CD4-positive, alpha-beta T cell treated with Interleukin-2 at 100 ng/mL for 4 hours (primary cell): Measurements from ENCODE around the gene KCNN1.
"Not testable (repeated sequence)": the region's sequence is repeated elsewhere in the genome, so short reads cannot be mapped to it uniquely, and the experiment has no call there.

ENCODE experiments used
- DNase-seq: peaks from one replicate; pipeline ENCODE4 v3.0.0-alpha.2; 2020; ENCODE audit warnings: low spot score

The KCNN1 gene

DNA sequence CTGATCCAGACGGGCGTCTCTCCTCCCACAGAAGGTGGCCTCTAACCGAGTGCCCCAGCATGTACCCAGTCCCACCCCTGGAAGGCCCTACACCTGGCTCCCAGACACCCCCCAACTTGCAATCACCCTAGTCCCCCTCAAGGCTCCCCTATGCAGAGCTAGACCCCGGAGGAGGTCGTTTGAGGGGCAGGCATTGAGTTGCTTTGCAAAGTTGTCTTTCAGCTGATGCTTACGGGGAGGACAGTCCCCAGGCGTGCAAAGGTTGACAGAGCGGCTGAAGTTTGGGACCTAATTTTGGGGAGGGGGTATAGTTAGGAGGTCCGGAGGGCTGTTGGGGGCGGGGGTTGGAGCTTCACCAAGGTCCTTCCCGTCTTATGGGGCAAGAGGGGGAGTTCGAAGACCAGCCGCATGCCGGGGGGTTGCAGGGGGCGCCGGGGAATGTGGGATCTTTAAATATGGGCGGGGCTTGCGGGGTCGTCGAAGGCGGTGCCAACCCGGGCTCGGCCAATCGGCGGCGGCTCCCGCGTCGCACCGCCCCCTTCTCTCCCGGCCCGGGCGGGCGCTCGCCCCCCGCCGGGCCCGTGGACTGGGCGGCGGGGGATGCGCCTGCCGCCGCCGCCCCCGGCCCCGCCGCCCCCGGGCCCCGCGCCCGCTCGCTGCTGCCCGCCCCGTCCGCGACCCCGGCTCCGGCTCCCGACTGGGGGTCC, at the start of gene KCNN1:
Gene KCNN1 (plus strand): TSS at position 558 of the 707 bp plus-strand sequence. CDS start 6,782 bp downstream, outside the sequence.
- no peak for DNase-seq

DNA sequence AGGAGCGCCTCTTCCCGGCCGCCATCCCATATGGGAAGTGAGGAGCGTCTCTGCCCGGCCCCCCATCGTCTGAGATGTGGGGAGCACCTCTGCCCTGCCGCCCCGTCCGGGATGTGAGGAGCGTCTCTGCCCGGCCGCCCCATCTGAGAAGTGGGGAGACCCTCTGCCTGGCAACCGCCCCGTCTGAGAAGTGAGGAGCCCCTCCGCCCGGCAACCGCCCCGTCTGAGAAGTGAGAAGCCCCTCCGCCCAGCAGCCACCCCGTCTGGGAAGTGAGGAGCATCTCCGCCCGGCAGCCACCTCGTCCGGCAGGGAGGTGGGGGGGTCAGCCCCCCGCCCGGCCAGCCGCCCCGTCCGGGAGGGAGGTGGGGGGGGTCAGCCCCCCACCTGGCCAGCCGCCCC, 48.8 kb upstream of the KCNN1 start:
- not testable (repeated sequence) for DNase-seq

DNA sequence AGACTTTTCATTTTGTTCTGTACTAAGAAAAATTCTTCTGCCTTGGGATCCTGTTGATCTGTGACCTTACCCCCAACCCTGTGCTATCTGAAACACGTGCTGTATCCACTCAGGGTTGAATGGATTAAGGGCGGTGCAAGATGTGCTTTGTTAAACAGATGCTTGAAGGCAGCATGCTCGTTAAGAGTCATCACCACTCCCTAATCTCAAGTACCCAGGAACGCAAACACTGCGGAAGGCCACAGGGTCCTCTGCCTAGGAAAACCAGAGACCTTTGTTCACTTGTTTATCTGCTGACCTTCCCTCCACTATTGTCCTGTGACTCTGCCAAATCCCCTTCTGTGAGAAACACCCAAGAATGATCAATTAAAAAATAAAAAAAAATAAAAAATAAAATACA, 47.8 kb upstream of the KCNN1 start:
- not testable (repeated sequence) for DNase-seq

DNA sequence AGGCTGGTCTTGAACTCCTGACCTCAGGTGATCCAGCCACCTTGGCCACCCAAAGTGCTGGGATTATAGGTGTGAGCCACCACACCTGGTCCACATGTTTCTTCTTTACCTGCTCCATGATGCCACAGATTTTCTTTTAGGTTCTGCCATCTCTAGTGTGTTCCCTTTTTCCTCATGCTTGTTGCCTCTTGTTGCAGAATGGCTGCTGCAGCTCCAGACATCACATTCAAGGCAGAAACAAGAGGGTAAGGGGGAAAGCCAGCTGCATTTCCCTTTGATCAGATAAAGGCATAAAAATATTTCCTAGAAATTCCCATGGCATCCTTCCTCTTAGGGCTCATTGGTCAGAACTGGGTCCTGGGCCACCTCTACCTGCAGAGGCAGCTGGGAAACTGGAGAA, 46.4 kb upstream of the KCNN1 start:
- DNase-seq: no peak

DNA sequence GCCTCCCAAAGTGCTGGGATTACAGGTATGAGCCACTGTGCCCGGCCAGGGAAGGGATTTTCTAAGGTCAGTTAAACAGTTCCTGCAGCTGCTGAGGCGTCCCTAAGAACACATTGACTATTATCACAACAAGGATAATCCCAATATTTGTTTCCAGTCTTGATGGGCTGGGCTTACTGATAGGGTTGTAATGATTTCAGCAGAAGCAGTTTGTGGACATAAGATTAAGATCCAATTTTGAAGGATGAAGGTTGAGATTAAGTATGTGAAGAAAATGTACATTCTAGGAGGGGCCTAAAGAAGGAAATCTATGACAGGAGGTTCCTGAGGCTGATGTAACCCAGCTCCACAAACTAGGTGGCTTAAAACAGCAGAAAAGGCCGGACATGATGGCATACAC, 44.8 kb upstream of the KCNN1 start:
- DNase-seq: no peak

DNA sequence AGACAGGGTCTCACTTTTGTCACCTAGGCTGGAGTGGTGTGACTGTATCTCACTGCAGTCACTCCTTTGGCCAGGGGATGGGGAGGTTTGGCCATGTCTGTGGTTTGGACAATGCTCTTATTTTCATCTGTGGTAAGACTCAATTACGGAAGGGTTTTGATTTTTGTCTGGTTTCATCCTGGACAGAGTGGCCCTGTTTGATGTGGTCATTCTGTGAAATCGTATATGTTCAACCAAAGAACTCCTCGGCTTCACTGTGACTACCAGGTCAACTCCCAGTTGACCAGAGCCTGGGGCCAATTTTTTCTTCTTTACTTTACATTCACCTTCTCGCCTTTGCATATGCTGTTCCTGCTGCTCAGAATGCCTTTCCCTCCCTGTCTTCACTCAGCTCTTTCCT, 40.9 kb upstream of the KCNN1 start:
- no peak for DNase-seq

DNA sequence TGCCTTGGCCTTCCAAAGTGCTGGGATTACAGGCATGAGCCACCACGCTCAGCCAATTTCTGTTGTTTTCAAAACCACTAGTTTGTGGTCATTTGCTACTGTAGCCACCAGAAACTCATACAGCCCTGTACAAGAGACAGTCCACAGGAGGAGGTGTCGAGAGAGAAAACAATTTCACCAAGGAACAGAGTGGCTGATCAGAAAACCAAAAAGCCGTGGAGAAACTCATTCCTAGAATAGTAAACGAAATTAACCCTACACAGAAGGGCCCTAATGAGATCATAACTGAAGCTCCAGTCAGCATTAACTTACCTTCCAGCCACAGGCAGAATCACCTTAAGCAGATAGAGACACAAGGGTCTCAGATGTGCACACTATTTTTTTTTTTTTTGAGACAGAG, 37.9 kb upstream of the KCNN1 start:
- no peak for DNase-seq

DNA sequence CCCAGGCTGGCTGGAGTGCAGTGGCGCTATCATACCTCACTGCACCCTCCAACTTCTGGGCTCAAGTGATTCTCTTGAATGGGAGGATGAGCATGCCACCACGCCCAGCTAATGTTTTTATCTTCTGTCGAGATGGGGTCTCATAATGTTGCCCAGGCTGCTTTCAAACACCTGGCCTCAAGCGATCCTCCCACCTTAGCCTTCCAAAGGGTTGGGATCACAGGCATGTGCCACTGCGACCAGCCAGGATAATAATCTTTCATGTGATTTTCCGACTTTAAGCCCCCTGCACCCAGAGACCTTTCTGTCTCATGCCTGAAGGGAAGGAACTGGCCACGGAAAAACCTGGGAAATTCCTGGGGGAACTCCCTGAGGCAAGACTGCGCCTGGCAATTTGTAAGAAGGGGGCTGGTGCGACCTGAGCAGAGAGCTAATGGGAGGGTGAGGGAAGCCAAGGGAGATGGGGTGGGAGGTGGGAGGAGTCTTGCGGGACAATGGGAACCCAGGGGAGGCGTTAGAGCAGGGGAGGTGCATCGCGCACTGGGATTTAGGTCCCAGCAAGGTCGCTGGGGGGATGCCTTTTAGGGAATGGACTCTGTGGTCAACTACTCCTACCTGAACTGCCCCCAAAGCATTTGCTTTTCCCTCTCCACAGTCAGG, 35.2 kb upstream of the KCNN1 start:
- DNase-seq: no peak

DNA sequence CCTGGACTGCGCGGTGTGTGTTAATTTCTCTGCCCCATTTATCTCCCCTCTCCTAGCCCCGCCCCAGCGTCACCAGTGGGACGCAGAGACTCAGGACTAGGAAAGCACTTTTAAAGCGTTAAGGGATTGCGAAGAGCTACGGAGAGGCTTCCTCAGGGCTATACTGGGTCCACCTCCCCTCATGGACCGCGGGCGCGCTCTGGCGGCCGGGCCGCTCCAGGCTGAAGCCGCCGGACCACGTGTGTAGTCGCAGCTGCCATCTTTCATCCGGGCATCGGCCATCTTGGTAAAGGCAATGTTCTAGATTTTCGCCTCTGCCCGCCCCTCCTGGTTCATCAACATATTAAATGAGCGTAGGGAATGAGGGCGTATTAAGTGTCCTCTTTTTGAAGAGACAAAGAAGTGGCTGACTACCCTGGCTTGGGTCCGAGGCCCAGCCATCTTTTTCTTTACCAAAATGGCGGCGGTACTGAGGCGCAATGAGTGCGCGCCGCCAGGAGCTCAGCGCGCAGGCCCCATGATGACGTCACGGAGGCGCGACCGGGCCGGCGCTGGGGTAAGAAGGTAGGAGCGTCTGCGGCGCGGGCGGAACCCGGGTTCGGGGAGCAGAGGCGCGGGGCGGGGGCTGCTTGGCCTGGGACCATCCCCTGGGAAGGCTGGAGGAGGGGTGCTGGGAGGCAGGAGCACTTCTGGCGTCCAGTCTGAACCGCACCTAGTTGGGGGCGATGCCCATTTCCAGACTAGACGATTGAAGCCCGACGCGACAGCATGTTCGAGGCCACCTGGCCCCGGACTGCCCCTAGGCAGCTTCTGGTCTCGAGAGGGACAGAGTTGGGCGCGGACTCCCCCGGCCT, 34.2 kb upstream of the KCNN1 start, which contains the start of gene CCDC124:
Gene CCDC124 (plus strand): TSS at position 531 of the 854 bp plus-strand sequence. CDS start 3,406 bp downstream, outside the sequence.
- DNase-seq: peak; percentile 93

DNA sequence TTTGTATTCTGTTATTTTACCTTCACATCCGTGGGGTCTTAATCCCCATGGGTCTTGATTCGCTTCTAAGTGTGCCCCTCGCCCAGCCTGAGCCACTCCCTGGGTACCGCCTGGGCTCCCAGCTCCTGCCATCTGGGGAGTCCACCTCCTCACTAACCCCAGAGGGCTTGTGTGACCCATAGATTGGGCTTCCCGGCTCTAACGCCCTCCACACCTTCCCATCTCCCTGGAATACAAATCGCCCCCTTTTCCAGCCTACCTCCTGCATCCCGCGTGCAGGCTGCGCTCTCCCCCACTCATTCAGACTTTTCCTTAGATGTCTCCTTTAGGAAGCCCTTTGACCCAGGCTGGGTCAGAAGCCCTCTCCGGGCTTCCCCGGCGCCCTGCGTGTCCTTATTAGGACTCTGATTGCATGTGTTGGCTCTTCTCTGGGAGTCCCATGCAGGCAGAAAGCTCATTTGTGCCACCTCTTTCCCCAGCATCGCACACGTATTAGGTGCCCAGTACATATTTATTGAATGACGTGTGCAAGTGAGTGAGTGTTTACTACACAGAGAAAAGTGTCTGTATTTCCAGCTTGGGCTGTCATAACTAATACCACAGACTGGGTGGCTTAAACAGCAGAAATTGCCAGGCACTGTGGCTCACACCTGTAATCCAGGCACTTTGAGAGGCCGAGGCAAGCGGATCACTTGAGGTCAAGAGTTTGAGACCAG, 33.3 kb upstream of the KCNN1 start:
- no peak for DNase-seq

DNA sequence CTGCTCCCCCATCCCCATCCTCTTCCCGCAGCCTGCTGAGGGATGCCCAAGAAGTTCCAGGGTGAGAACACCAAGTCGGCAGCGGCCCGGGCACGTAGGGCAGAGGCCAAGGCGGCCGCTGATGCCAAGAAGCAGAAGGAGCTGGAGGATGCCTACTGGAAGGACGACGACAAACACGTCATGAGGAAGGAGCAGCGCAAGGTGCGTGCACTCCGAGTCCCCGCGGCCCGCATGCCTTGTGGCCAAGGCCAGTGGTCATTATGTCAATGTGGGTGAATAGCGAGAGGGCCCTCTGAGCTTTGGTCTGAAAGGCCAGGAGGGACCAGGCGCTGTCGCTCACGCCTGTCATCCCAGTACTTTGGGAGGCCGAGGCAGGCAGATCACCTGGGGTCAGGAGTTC, 30.5 kb upstream of the KCNN1 start:
- DNase-seq: no peak

DNA sequence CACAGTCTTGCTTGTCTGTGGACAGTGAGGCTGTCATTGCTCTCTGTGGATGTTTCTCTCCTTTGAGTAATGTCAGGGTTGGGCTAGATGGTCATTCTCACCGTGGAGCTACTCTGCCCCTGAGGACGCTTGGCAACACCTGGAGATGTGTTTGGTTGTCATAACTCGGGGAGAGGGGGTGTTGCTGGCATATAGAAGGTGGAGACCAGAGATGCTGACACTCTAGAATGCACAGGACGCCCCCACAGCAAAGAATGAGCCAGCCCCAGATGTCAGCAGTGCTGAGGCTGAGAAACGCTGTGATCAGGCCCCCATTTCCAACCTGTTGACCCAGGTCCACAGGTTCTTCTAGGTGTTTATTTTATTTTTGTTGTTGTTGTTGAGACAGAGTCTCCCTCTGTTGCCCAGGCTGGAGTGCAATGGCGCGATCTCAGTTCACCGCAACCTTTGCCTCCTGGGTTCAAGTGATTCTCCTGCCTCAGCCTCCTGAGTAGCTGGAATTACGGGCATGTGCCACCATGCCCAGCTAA, 29.5 kb upstream of the KCNN1 start:
- DNase-seq: no peak

DNA sequence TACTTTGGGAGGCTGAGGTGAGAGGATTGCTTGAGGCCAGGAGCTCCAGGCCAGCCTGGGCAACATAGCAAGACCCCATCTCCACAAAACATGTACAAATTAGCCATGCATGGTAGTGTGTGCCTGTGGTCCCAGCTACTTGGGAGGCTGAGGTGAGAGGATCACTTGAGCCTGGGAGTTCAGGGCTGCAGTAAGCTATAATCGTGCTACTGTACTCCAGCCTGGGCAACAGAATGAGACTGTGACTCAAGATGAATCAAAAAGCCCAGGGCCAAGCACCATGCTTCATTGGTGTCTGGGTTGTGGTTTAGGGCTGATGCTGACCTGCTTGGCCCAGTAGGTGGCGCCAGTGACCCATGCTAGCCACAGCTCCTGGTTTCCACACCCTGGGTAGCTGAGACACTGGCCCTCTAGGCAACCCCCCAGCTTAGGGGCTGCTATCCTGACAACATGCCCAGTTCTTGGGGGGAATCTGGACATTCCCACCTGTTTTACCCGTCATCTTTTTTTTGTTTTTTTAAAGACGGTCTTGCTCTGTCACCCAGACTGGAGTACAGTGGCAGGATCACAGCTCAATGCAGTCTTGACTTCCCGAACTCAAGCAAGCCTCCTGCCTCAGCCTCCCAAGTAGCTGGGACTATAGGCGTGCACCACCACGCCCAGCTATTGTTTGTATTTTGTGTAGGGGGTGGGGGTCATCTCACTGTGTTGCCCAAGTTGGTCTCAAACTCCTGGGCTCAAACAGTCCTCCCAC, 28.6 kb upstream of the KCNN1 start:
- peak; percentile 89 for DNase-seq

DNA sequence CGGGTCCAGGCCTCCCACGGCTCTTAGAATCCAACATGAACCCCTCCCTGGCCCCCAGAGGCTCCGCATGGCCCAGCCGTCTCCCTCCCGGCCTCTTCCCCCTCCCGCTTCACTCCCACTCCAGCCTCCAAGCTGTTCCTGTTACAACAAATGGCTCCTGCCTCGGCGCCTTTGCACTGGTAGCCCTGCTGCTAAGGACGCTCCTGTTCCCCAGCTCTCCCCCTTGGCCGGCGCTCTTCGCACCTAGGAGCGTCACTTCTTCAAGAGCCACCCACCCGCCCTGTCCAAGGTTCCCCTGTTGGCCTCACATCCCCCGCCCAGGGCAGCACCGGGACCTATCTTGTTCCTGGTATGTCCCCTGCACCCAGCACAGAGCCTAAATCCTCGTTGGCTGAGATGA, 24.7 kb upstream of the KCNN1 start:
- DNase-seq: no peak

DNA sequence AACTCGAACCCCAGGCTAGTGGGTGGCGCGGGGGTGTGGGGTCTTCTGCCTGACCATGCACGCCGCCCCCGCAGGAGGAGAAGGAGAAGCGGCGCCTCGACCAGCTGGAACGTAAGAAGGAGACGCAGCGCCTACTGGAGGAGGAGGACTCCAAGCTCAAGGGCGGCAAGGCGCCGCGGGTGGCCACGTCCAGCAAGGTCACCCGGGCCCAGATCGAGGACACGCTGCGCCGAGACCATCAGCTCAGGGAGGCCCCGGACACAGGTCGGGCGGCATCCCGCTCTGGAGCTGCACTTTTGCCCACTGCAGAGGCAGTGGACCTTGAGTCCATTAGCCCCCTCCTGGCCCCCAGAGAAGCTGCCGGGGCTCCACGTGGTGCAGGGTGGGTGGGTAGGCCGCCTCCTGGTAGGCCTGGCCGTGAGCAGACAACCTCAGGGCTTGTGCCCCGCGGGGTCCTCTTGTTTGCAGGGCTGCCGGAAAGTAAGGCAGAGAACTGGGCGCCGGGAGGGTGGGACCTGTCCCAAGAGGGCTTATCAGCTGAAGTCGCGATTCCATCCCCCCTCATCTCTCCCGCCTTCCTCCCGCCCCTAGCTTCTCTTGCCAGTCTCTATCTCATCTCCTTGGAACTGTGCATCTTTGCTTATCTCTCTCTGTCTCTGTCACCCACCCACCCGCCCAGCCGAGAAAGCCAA, 24.2 kb upstream of the KCNN1 start:
- no peak for DNase-seq

DNA sequence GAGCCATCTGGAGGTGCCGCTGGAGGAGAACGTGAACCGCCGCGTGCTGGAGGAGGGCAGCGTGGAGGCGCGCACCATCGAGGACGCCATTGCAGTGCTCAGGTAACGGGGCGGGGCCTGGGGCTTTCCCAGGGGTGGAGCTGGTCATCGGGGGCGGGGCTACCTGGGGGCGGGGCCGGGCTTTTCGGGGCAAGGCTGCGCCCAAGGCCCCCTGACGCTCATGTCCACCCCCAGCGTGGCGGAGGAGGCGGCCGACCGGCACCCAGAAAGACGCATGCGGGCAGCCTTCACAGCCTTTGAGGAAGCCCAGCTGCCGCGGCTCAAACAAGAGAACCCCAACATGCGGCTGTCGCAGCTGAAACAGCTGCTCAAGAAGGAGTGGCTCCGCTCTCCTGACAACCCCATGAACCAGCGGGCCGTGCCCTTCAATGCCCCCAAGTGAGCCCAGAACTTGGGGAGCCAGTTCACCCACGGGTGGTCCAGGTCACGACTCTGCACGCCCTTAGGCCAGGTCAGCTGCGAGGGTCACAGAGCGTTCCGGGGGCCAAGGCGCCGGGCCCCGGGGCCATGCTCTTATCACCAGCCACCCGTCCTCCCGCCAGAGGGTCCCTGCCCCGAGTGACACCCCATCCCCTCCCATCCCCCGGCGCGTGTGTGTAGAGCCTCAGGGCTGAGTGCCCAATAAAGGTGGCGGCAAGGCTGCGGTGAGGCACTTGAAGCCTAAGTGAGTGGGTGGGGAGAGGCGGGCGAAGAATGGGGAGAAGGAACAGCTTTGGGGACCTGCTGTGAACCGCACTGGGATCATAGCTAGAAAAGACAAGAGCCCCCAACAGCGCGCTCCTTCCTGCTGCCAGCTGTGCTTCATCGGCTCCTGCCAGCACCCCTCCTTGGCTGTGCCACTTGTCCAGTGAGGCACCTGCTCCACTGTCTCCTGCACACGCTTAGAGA, 23.4 kb upstream of the KCNN1 start:
- DNase-seq: no peak

DNA sequence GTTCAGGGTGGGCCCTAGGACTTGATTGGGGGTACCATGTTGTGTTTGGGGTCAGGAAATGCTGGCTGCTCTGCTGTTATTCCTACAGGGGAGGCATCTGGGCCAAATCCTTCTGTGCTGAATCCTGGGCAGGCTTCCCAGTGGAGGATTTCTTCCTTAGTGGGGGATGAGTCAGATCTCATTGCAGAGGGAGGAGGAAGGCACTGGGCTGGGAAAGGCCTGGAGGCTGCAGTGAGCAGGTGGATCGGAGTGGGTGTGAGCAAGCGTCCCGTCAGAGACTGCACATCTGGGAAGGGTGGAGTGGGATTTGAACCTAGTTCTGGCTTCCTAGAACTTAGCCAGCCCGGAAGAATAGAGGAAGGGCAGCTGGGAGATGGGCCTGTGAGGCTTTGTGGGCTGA, 22.6 kb upstream of the KCNN1 start:
- DNase-seq: no peak

DNA sequence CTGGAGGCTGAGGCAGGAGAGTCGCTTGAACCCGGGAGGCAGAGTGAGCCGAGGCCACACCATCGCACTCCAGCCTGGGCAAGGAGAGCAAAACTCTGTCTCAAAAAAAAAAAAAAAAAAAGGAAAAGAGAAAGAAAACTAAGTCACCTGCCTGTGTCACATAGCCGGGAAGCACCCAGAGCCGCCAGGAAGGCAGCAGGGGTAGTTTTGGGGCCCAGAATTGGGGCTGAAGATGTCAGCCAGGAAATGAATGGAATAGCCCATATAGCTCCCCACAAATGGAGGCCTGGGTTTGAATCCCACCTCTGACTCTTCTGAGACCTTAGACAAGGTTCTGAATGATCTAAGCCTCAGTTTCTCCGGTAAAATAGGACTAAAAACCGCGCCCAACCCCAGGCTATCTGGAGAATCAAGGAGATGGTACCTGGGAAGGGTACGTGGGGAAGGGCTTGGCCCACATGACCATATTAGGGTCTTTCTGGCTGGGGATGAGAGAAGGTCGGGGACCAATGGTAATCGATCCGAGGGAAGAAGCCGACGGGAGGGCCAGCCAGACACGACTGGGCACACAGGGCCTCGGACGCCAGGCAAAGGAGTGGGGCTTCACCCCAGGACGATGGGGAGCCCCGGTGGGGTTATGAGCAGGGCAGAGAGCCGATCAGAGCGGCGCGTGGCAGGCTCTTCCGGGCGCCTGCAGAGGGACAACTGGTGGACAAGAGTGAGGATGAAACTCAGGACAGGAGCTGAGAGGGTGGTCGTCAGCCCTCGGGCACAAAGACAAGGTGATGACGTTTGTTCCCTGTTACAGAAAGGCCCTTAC, 19.7 kb upstream of the KCNN1 start:
- no peak for DNase-seq
